ENCODE measurements around the gene ZNF512B.

- TF ChIP-seq POLR2A (IDR thresholded peaks at IDR 0.05; ENCODE audit: low read depth, low read length): no peak
- no peak for TF ChIP-seq POLR2AphosphoS5 (IDR thresholded peaks at IDR 0.05; ENCODE audit: low read depth, low read length)
Measured at GRCh38 chr20:63979229-63979556, 9.5 kb upstream of the ZNF512B start.
